Endothelial cell of umbilical vein (primary cell): ENCODE results near the gene DPPA4. TPM values are rescaled to one million over a fixed set of nuclear protein-coding genes. Genes with fewer than 3 reads are reported as not detected.

Experiments used
- BruUV-seq: library from RNA; stranded (reverse); fragments of 400-500 nt; replicated peaks from 2 replicates; lab custom pipeline; 2021; lab: Mats Ljungman, UMichigan
- CTCF ChIA-PET: fragments of 300-600, 350-600 bp; sonication (Branson Sonifier 250); formaldehyde crosslinking; loops from one replicate; lab custom pipeline; 2021; ENCODE audit warnings: antibody characterized with exemption, inconsistent platforms; lab: Charles Lee
- POLR2A ChIA-PET: fragments of 300-600, 350-600 bp; sonication (Branson Sonifier 250); formaldehyde crosslinking; loops from one replicate; lab custom pipeline; 2021; ENCODE audit warnings: antibody characterized with exemption, inconsistent platforms; lab: Charles Lee
- DNase-seq: peaks from one replicate; pipeline ENCODE4 v3.0.0-alpha.2; 2011; ENCODE audit warnings: low read depth, low spot score
- FAIRE-seq: peaks from 2 replicates; lab custom pipeline; 2011; peaks lifted over from hg19 to GRCh38; lab: Jason Lieb, UNC
- H2AFZ ChIP-seq: 2 replicates; pipeline ENCODE4 v1.6.0; 2012; ENCODE audit warnings: low read depth, low read length, control low read depth, inconsistent platforms
- H3K27ac ChIP-seq: 2 replicates; pipeline ENCODE4 v1.5.1; 2011; ENCODE audit warnings: low read depth, mild to moderate bottlenecking, control low read depth, low read length, moderate library complexity; ENCODE audit not compliant: insufficient read depth
- H3K27me3 ChIP-seq, 2 experiments: 2 replicates each; pipeline versions ENCODE4 v1.6.0 to v1.6.1; 2011; ENCODE audit warnings: low read length in 2 of 2, mixed read lengths in 1 of 2; ENCODE audit not compliant: control insufficient read depth in 2 of 2, insufficient read depth in 2 of 2
- H3K36me3 ChIP-seq, 2 experiments: 2 replicates in 1 of 2; 3 replicates in 1 of 2; pipeline ENCODE4 v1.5.1; 2011; ENCODE audit warnings: low read length in 2 of 2, mild to moderate bottlenecking in 1 of 2, moderate library complexity in 1 of 2; ENCODE audit not compliant: control insufficient read depth in 2 of 2, insufficient read depth in 2 of 2; ENCODE audit errors: extremely low read depth in 1 of 2
- H3K4me1 ChIP-seq: 3 replicates; pipeline ENCODE4 v1.5.1; 2011; ENCODE audit warnings: mild to moderate bottlenecking, low read length; ENCODE audit not compliant: control insufficient read depth, insufficient read depth; ENCODE audit errors: extremely low read depth
- H3K4me2 ChIP-seq: 2 replicates; pipeline ENCODE4 v1.6.1; 2011; ENCODE audit warnings: low read length, control low read depth, mixed read lengths; ENCODE audit not compliant: insufficient read depth
- H3K4me3 ChIP-seq, 3 experiments: fragments of 200-600 bp in 1 of 3; sonication (generic), shearing (Covaris generic) in 1 of 3; replicated peaks in 1 of 3; 2 replicates each; pipeline ENCODE4 v1.5.1; 2011 to 2016; ENCODE audit warnings: control low read depth in 3 of 3, low read length in 3 of 3, mild to moderate bottlenecking in 2 of 3, inconsistent platforms in 1 of 3, low read depth in 1 of 3, moderate library complexity in 1 of 3; ENCODE audit not compliant: insufficient read depth in 1 of 3
- H3K79me2 ChIP-seq: 2 replicates; pipeline ENCODE4 v1.6.0; 2012; ENCODE audit warnings: low read length, inconsistent platforms; ENCODE audit not compliant: control insufficient read depth, insufficient read depth
- H3K9ac ChIP-seq: replicated peaks from 2 replicates; pipeline ENCODE3; 2011; ENCODE audit warnings: low read length, control low read depth; ENCODE audit not compliant: insufficient read depth; ENCODE audit errors: extremely low read depth
- H3K9me1 ChIP-seq: replicated peaks from 3 replicates; pipeline ENCODE4 v1.6.0; 2011; ENCODE audit warnings: mild to moderate bottlenecking, low read length; ENCODE audit not compliant: control insufficient read depth, insufficient read depth; ENCODE audit errors: extremely low read depth
- H3K9me3 ChIP-seq: replicated peaks from 2 replicates; pipeline ENCODE4 v1.5.1; 2012; ENCODE audit warnings: low read length, inconsistent platforms; ENCODE audit not compliant: control insufficient read depth, insufficient read depth
- H4K20me1 ChIP-seq: replicated peaks from 2 replicates; pipeline ENCODE3; 2011; ENCODE audit warnings: mild to moderate bottlenecking, low read length; ENCODE audit not compliant: control insufficient read depth, insufficient read depth; ENCODE audit errors: extremely low read depth
- EZH2 ChIP-seq: IDR thresholded peaks from 2 replicates; pipeline ENCODE4 v1.6.1; 2012; ENCODE audit warnings: borderline replicate concordance, low read depth, mild to moderate bottlenecking, moderate library complexity, low read length, inconsistent platforms; ENCODE audit not compliant: severe bottlenecking
- FOS ChIP-seq: IDR thresholded peaks from 2 replicates; pipeline ENCODE4 v1.6.1; 2011; ENCODE audit warnings: mild to moderate bottlenecking, low read length, moderate library complexity, borderline replicate concordance; ENCODE audit not compliant: insufficient read depth
- GATA2 ChIP-seq: IDR thresholded peaks from 2 replicates; pipeline ENCODE4 v1.7.0; 2011; ENCODE audit warnings: low read depth, mild to moderate bottlenecking, moderate library complexity, mixed read lengths, low read length; ENCODE audit not compliant: insufficient read length, insufficient read depth
- JUN ChIP-seq: IDR thresholded peaks from 2 replicates; pipeline ENCODE4 v1.6.1; 2011; ENCODE audit warnings: borderline replicate concordance, low read depth; ENCODE audit not compliant: insufficient read length, insufficient read depth
- MYC ChIP-seq: IDR thresholded peaks from one replicate; pipeline ENCODE4 v1.6.1; 2011; ENCODE audit warnings: mild to moderate bottlenecking, low read depth, low read length
- POLR2A ChIP-seq: IDR thresholded peaks from 2 replicates; pipeline ENCODE4 v1.6.1; 2012; ENCODE audit warnings: low read depth, mild to moderate bottlenecking, control low read depth, low read length
- POLR2AphosphoS5 ChIP-seq: IDR thresholded peaks from 2 replicates; pipeline ENCODE4 v1.6.1; 2012; ENCODE audit warnings: low read depth, mild to moderate bottlenecking, control low read depth, low read length, moderate library complexity; ENCODE audit not compliant: insufficient read depth
- dilution Hi-C: fragments of 300-500 bp; cut with MboI; formaldehyde crosslinking; loops from one replicate; pipeline ENCODE4 v1.15.0; 2019; ENCODE audit warnings: low sequenced_read_pairs; ENCODE audit not compliant: extremely low pct_ligation_motif_present
- intact Hi-C: fragments of 100-400 bp; cut with micrococcal nuclease; formaldehyde crosslinking; loops from one replicate; pipeline ENCODE4 v1.10.0; 2022
- polyA plus RNA-seq, 4 experiments: library from polyadenylated mRNA; depleted of rRNA in 3 of 4; stranded (reverse) in 3 of 4; unstranded in 1 of 4; fragments of >200 nt; gene quantifications; 2 replicates each; pipeline versions ENCODE4 v1.2.1 to v1.2.3, GENCODE V29; 2011 to 2012; ENCODE audit warnings: missing spikeins in 1 of 4
- total RNA-seq: library from RNA; stranded (reverse); gene quantifications from 2 replicates; pipeline ENCODE4 v1.2.3, GENCODE V29; 2021
- TF ChIP-seq, protein P1 (sequence below): IDR thresholded peaks from 2 replicates; pipeline ENCODE4 v1.6.1; 2011; ENCODE audit not compliant: insufficient read depth, insufficient read length
- TF ChIP-seq, protein P2 (sequence below), 2 donors: IDR thresholded peaks; 1 replicate in 1 of 2; 2 replicates in 1 of 2; pipeline ENCODE4 v1.5.1; 2011; ENCODE audit warnings: low read length in 2 of 2, mild to moderate bottlenecking in 2 of 2, moderate library complexity in 2 of 2, control low read depth in 1 of 2, inconsistent platforms in 1 of 2, low read depth in 1 of 2; ENCODE audit not compliant: insufficient read depth in 1 of 2; ENCODE audit errors: extremely low read depth in 1 of 2

Gene DPPA4
- total and polyA plus RNA-seq, 2 donors (not counting 3 experiments of a cell fraction or from before 2014, with no cell fraction given), result 0.06 TPM; not detected in 1

- no peak overlapping the region for H3K27ac ChIP-seq
Observed at GRCh38 chr3:109346770-109347295, 9.5 kb upstream of the DPPA4 start.

GRCh38 chr3:109346099-109346498, 8.8 kb upstream of the DPPA4 start:
- POLR2A ChIA-PET, result interaction anchor here (0.6 kb wide), 1 partner anchor 26 kb away, joined by 5 read pairs; no protein-coding TSS in a partner anchor
- no peak overlapping the region for H3K4me3 ChIP-seq
- no peak overlapping the region for H3K27ac ChIP-seq
- CTCF ChIA-PET, result no interaction called here
- no peak for DNase-seq
- no TSS peak for BruUV-seq
- H3K36me3 ChIP-seq, result no peaks in the 10 kb centered on the region
- H3K9me1 ChIP-seq, result no peaks in the 10 kb centered on the region
- TF ChIP-seq FOS (no peak), GATA2 (no peak), POLR2A (no peak), JUN (no peak), EZH2 (no peak), POLR2AphosphoS5 (no peak), MYC (no peak)
- TF ChIP-seq, protein P1, sequence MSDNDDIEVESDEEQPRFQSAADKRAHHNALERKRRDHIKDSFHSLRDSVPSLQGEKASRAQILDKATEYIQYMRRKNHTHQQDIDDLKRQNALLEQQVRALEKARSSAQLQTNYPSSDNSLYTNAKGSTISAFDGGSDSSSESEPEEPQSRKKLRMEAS, result no peak
- TF ChIP-seq, protein P2, sequence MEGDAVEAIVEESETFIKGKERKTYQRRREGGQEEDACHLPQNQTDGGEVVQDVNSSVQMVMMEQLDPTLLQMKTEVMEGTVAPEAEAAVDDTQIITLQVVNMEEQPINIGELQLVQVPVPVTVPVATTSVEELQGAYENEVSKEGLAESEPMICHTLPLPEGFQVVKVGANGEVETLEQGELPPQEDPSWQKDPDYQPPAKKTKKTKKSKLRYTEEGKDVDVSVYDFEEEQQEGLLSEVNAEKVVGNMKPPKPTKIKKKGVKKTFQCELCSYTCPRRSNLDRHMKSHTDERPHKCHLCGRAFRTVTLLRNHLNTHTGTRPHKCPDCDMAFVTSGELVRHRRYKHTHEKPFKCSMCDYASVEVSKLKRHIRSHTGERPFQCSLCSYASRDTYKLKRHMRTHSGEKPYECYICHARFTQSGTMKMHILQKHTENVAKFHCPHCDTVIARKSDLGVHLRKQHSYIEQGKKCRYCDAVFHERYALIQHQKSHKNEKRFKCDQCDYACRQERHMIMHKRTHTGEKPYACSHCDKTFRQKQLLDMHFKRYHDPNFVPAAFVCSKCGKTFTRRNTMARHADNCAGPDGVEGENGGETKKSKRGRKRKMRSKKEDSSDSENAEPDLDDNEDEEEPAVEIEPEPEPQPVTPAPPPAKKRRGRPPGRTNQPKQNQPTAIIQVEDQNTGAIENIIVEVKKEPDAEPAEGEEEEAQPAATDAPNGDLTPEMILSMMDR (IDR thresholded peaks at IDR 0.05; ENCODE audit: extremely low read depth in 1 of 2, insufficient read depth in 1 of 2, low read depth in 1 of 2, low read length in 2 of 2), result no peak
- FAIRE-seq, result no peak
- H3K9ac ChIP-seq, result no peak overlapping the region
- H3K27me3 ChIP-seq, result no peaks in the 10 kb centered on the region
- no peaks in the 10 kb centered on the region for H4K20me1 ChIP-seq
- dilution Hi-C loops, result no loop called here
- no peak overlapping the region for H3K4me2 ChIP-seq
- no peaks in the 10 kb centered on the region for H3K4me1 ChIP-seq
- no peaks in the 10 kb centered on the region for H3K79me2 ChIP-seq
- peaks cover 2% of the 10 kb centered on the region for H3K9me3 ChIP-seq
- intact Hi-C loops, result no loop called here
- H2AFZ ChIP-seq, result no peak overlapping the region

More at GRCh38 chr3:109346770-109347295, 9.5 kb upstream of the DPPA4 start:
- no peaks in the 10 kb centered on the region for H3K79me2 ChIP-seq
- no peak overlapping the region for H3K4me3 ChIP-seq
- H3K9ac ChIP-seq, result no peak overlapping the region
- no peaks in the 10 kb centered on the region for H3K4me1 ChIP-seq
- FAIRE-seq (no peak), DNase-seq (no peak)
- no peaks in the 10 kb centered on the region for H3K9me1 ChIP-seq
- TF ChIP-seq JUN (no peak), GATA2 (no peak)
- TF ChIP-seq, protein P2 (IDR thresholded peaks at IDR 0.05; ENCODE audit: extremely low read depth in 1 of 2, insufficient read depth in 1 of 2, low read depth in 1 of 2, low read length in 2 of 2), result no peak
- H3K4me2 ChIP-seq, result no peak overlapping the region
- dilution Hi-C loops, result no loop called here
- H3K9me3 ChIP-seq, result peaks cover 2% of the 10 kb centered on the region
- no TSS peak for BruUV-seq
- H2AFZ ChIP-seq, result no peak overlapping the region
- no peaks in the 10 kb centered on the region for H4K20me1 ChIP-seq
- ChIA-PET CTCF (no interaction called here), POLR2A (no interaction called here)
- no peaks in the 10 kb centered on the region for H3K36me3 ChIP-seq
- H3K27me3 ChIP-seq, result no peaks in the 10 kb centered on the region
- intact Hi-C loops, result no loop called here
